ENCODE measurements around the gene FRY.

The FRY gene

DNA sequence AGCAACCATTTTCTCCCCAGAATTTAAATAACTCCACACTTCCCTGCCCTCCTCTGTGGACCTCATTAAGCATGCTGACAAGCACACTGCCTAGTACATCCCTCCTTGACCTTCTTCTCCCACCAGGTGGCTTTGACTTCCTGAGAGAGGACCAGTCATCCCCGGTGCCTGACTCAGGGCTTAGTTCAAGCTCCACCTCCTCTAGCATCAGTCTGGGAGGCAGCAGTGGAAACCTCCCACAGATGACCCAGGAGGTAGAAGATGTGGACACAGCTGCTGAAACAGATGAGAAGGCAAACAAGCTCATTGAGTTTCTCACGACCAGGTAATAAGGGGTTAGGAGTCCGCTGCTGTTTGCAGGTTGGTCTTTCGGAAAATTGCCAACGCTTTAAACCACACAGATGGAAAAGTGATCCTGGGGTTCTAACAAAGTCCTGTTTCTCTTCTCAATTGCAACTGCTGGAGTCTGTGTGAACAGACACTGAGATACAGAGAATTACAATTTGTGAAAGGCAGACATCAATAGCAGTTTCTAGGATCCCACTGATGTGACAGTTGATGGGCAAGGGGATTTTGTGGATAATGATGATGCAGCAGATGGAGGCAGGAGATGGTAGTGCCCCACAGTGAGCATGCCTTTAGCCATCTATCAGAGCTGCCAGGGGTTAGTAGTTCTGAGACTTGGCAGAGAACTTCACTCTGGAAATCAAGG, 196.9 kb downstream of the FRY start:
- DNase-seq = no peak

GRCh38 chr13:32229443-32229842, 197.9 kb downstream of the FRY start:
- peak; percentile 70 for DNase-seq

DNA sequence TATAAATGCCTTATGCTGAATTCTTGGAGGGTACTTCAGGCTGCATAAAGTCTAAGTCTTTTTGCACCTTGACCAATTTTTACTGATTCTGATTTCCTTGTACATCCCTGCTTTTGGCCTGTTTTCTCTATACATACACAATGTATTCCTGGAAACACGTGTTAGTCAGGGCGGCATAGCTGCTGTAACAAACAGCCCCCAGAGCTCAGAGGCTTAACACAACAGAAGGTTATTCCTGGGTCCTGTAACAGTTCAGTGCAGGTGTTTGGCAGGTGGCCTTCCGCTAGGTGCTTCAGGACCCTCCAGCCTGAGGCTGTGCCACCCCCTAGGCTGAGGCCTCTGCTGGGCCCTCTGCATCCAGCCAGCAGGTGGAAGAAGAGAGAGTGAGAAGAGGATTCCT, 200.7 kb downstream of the FRY start:
- DNase-seq = no peak

DNA sequence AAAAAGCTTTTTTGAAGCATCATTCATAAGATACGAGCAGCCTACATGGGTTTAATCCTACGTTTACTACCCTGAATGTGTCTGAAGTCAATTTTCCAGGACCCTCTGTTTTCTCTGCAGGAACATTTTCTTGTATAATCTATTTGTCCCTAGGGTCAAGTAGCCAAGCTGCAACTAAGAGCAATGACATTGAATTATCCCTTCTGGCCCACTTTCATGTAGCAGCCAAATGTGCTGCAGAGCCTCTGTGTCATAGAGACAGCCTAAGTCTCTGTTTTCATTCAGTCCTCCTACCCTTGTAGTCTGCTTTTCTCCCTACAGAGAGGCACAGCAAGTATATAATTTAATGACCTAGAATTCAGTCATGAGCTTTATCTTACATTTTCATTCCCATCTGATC, 201.5 kb downstream of the FRY start:
- no peak for DNase-seq

GRCh38 chr13:32234914-32235313, 203.3 kb downstream of the FRY start:
- no peak for DNase-seq

DNA sequence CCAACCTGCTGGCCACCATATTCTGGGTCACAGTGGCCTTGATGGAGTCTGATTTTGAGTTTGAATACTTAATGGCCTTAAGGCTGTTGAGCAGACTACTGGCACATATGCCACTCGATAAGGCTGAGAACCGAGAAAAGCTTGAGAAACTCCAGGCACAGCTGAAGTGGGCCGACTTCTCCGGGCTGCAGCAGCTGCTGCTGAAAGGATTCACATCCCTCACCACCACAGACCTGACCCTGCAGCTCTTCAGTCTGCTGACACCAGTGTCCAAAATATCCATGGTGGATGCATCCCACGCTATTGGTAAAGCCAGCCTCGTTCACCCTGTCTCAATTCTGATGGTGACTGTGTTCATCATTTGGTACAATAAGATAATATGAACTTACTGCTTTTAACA, 206.1 kb downstream of the FRY start:
- DNase-seq = no peak

DNA sequence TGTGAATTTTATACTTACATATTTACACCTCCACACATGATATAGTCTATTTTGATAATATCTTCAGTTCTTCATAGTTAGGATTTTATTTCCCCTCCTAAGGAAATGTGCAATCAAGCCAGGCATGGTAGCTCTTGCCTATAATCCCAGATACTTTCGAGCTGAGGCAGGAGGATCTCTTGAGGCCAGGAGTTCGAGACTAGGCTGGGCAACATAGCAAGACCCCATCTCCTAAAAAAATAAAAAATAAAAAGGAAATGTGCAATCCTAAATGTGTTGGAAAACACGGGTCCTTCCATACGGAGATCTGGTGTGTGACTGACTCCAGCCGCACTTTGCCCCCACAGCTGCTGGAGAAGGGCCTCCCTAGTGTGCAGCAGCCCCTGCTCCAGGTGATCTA, 212.1 kb downstream of the FRY start:
- DNase-seq = no peak

- no peak for DNase-seq
These were observed 214.0 kb downstream of the FRY start for GRCh38 chr13:32245555-32245954.

- DNase-seq = no peak
These were observed 214.9 kb downstream of the FRY start for GRCh38 chr13:32246468-32246867.

- DNase-seq = no peak
These were observed 216.3 kb downstream of the FRY start for GRCh38 chr13:32247887-32248286.

DNA sequence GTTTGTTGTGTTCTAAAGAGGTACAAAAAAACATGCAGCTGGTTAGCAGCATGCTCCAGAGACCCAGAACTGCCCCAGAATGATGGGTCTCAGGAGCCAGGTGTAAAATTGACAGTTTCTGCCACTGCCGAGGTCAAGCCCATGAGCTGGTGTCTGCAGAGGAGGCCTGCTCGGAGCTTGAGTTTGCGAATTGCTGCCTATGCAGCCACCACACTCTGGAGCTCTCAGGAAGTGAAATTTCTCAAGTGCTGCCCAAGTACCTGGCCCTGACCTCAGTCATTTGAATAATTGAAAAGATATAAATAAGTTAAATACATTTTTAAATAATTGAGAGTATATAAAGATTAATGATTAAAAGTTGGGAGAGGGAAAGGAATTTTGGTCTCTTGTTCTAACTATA, 217.2 kb downstream of the FRY start:
- no peak for DNase-seq

- DNase-seq = no peak
These were observed 221.4 kb downstream of the FRY start for GRCh38 chr13:32252812-32253438.

DNA sequence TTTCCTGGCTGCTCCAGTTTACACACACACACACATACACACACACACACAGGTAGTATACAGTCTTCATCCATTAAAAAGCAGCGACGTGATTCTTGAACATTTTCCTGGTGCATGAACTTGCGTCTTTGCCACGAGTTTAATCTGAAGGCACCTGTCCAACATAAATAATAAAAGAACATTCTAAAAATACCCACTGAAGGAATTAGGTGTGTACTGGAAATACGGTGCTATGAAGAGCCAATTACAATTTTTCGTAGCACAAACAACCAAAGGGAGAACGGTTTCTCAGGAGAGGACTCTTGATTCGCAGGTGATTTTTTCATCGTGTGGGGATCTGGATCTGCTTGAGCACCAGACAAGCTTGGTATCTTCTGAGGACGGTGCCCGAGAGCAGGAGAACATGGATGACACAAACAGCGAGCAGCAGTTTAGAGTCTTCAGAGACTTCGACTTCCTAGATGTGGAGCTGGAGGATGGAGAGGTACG, 222.4 kb downstream of the FRY start:
- DNase-seq = no peak

DNA sequence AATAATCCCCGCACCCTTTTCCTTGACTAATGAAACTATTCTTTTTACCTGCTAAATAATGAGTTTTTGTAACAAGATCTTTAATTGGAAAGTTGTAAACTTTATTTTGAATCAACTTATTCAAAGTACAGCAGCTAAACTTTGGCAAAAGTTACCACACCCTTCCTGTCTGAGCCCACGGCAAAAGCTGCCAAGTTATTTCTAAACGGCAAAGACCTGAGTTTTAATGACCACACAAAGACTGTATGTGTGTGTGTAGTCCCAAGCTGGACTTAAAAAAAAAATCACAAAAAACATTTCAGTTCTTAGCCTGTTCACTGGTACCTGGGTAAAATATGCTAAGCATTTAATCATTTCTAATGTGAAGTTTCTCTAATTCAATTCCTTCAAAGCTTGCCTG, 222.8 kb downstream of the FRY start:
- no peak for DNase-seq

- no peak for DNase-seq
These were observed 223.5 kb downstream of the FRY start for GRCh38 chr13:32254916-32255723.

DNA sequence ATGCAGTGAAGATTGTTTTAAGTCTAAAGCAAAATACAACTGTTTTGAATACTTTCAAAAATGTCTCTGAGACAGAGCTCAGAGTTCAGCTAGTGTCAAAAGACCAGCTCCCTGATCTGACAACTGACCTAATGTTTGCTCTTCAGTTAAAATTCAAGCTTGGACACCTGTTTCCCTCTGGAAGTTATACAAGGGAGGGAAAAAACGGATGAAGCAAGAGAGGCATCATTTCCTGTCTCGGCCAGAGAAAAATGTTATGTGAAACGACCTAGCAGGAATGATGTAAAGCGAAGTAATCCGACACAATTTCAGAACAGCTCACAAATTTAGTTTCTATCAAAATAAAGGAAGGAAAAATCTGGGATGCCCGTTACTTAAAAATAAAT, 224.1 kb downstream of the FRY start:
- no peak for DNase-seq

DNA sequence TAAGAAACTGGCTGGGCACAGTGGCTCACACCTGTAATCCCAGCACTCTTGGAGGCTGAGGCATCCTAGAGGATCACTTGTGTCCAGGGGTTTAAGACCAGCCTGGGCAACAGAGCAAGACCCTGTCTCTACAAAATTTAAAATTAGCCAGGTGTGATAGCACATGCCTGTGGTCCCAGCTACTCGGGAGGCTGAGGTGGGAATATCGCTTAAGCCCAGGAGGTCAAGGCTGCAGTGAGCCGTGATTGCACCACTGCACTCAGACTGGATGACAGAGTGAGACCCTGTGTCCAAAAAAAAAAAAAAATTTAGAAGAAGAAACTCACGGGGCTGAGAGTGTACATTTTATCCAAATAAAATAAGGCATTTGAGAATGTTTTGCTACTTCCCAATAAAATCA, 224.7 kb downstream of the FRY start:
- DNase-seq = no peak

GRCh38 chr13:32257649-32258048, 226.1 kb downstream of the FRY start:
- no peak for DNase-seq

DNA sequence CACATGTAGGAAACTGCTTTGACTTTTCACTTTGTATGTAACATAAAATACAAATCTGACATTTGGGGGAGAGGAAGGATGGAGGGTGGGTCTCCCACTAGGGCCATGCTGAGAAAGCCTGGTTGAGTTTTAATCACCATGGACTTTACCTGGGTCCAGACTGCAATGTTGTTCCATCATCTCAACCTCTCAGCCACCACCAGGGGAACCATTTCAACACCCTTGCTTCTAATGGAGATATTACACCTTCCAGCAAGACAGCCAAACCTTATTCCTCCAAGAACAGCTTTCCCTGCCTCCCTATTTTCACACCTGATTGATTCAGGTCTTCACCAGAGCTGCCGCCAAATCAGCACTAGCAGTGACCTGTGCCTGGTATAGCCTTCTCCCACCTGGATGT, 227.5 kb downstream of the FRY start:
- DNase-seq = no peak

DNA sequence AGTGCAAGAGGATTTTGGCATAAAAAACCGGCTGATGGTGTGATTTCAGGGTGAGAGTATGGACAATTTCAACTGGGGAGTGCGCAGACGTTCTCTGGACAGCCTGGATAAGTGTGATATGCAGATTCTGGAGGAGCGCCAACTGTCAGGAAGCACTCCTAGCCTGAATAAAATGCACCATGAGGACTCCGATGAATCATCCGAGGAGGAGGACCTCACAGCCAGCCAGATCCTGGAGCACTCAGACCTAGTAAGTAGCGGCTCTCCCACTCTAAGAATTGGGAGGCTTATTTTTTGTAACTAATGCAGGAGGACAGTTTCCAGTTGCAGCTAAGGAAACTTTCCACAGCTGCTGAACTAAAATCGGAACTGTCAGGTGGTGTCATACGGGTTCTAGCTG, 230.0 kb downstream of the FRY start:
- DNase-seq = no peak

DNA sequence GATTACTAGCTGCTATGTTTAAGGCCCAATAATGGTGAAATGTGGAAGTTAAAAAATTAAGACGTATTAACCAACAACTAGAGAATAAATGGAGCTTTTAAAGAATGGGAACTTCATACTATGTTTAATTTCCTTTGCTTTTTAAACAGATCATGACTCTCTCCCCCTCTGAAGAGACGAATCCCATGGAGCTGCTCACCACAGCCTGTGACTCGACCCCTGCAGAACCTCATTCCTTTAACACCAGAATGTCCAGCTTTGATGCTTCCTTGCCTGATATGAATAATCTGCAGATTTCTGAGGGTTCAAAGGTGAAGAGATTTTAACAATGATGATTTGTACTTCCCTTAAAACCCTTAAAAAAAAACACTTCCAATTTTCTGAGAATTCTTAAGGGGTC, 230.6 kb downstream of the FRY start:
- no peak for DNase-seq

- no peak for DNase-seq
These were observed 231.0 kb downstream of the FRY start for GRCh38 chr13:32262619-32263018.

- DNase-seq = no peak
These were observed 232.8 kb downstream of the FRY start for GRCh38 chr13:32264407-32264806.

GRCh38 chr13:32265726-32266125, 234.2 kb downstream of the FRY start:
- DNase-seq = no peak
